H1 (cell line): ENCODE data around the gene IRAK3. TPM values are rescaled to one million over a fixed set of nuclear protein-coding genes. Genes with fewer than 3 reads are reported as not detected.
"Not testable (repeated sequence)": the region's sequence is repeated elsewhere in the genome, so short reads cannot be mapped to it uniquely, and the experiment has no call there.

Experiments
- CTCF ChIA-PET: fragments of 300-600 bp; sonication (Branson Sonifier 250); formaldehyde crosslinking; loops from one replicate; lab custom pipeline; 2021; ENCODE audit not compliant: partially characterized antibody; lab: Charles Lee
- POLR2A ChIA-PET: fragments of 300-600 bp; sonication (Branson Sonifier 250); formaldehyde crosslinking; loops from one replicate; lab custom pipeline; 2021; ENCODE audit warnings: inconsistent platforms; ENCODE audit not compliant: partially characterized antibody; lab: Charles Lee
- DNase-seq, 2 experiments: peaks; one replicate each; pipeline versions ENCODE4 v3.0.0 to v3.0.0-alpha.2; 2010 to 2022; ENCODE audit warnings: low spot score in 2 of 2, low read depth in 1 of 2, mixed read lengths in 1 of 2
- FAIRE-seq: peaks from 2 replicates; lab custom pipeline; 2011; peaks lifted over from hg19 to GRCh38; lab: Jason Lieb, UNC
- H2AFZ ChIP-seq: 2 replicates; pipeline ENCODE4 v1.8.1; 2012; ENCODE audit warnings: low read length, inconsistent platforms
- H2AK5ac ChIP-seq: 2 replicates; pipeline ENCODE4 v1.6.1; 2013; ENCODE audit warnings: low read depth, low read length
- H2BK120ac ChIP-seq: replicated peaks from 2 replicates; pipeline ENCODE3; 2013; ENCODE audit warnings: low read depth, low read length, inconsistent platforms
- H2BK12ac ChIP-seq: 2 replicates; pipeline ENCODE4 v1.6.1; 2013; ENCODE audit warnings: low read depth, low read length
- H2BK15ac ChIP-seq: 2 replicates; pipeline ENCODE4 v1.6.1; 2013; ENCODE audit warnings: low read length
- H2BK20ac ChIP-seq: 2 replicates; pipeline ENCODE4 v1.6.1; 2013; ENCODE audit warnings: low read length
- H2BK5ac ChIP-seq: 2 replicates; pipeline ENCODE4 v1.6.1; 2013; ENCODE audit warnings: low read depth, low read length
- H3K14ac ChIP-seq: 2 replicates; pipeline ENCODE4 v1.6.1; 2013; ENCODE audit warnings: inconsistent platforms; ENCODE audit not compliant: insufficient read length
- H3K18ac ChIP-seq: 2 replicates; pipeline ENCODE4 v1.6.1; 2013; ENCODE audit warnings: low read length; ENCODE audit errors: extremely low read depth
- H3K23ac ChIP-seq: 2 replicates; pipeline ENCODE4 v1.6.1; 2013; ENCODE audit warnings: inconsistent platforms; ENCODE audit not compliant: insufficient read length
- H3K23me2 ChIP-seq: 2 replicates; pipeline ENCODE4 v1.6.1; 2013; ENCODE audit warnings: low read depth, low read length
- H3K27ac ChIP-seq: 2 replicates; pipeline ENCODE4 v1.6.1; 2011; ENCODE audit warnings: low read depth, low read length, inconsistent platforms
- H3K27me3 ChIP-seq, 4 experiments: replicated peaks in 1 of 4; 1 replicate in 1 of 4; 2 replicates in 3 of 4; pipeline versions ENCODE4 v1.6.1 to v1.8.1; 2011 to 2013; ENCODE audit warnings: low read length in 3 of 4, mild to moderate bottlenecking in 3 of 4, inconsistent platforms in 2 of 4, mixed read lengths in 2 of 4, moderate library complexity in 1 of 4; ENCODE audit not compliant: control insufficient read depth in 3 of 4, insufficient read depth in 3 of 4; ENCODE audit errors: extremely low read depth in 1 of 4
- H3K36me3 ChIP-seq, 4 experiments: 2 replicates each; pipeline versions ENCODE4 v1.6.1 to v1.8.1; 2011 to 2013; ENCODE audit warnings: mild to moderate bottlenecking in 4 of 4, low read length in 3 of 4, moderate library complexity in 2 of 4, control low read depth in 1 of 4, inconsistent platforms in 1 of 4; ENCODE audit not compliant: insufficient read depth in 4 of 4, control insufficient read depth in 2 of 4
- H3K4ac ChIP-seq: replicated peaks from 2 replicates; pipeline ENCODE3; 2013; ENCODE audit warnings: low read length, low read depth, mixed read lengths, inconsistent platforms; ENCODE audit not compliant: insufficient read length
- H3K4me1 ChIP-seq, 4 experiments: replicated peaks in 1 of 4; 1 replicate in 1 of 4; 2 replicates in 3 of 4; pipeline versions ENCODE4 v1.6.1 to v1.8.1; 2011 to 2013; ENCODE audit warnings: low read length in 3 of 4, inconsistent platforms in 2 of 4, mixed read lengths in 1 of 4; ENCODE audit not compliant: insufficient read depth in 4 of 4, control insufficient read depth in 3 of 4
- H3K4me2 ChIP-seq, 2 experiments: 2 replicates each; pipeline versions ENCODE4 v1.6.1 to v1.8.1; 2011 to 2013; ENCODE audit warnings: low read depth in 2 of 2, low read length in 2 of 2, control low read depth in 1 of 2, inconsistent platforms in 1 of 2, mild to moderate bottlenecking in 1 of 2; ENCODE audit not compliant: insufficient read depth in 1 of 2
- H3K4me3 ChIP-seq, 4 experiments: fragments of 200-600, 300-600 bp in 1 of 4; sonication (generic), shearing (Covaris generic), sonication (Bioruptor Twin) in 1 of 4; 2 replicates each; pipeline versions ENCODE4 v1.5.1 to v1.8.1; 2011 to 2016; ENCODE audit warnings: low read length in 4 of 4, low read depth in 3 of 4, control low read depth in 2 of 4, inconsistent platforms in 2 of 4, mild to moderate bottlenecking in 2 of 4, mixed read lengths in 1 of 4, moderate library complexity in 1 of 4; ENCODE audit not compliant: insufficient read depth in 2 of 4; ENCODE audit errors: extremely low read depth in 1 of 4
- H3K56ac ChIP-seq: replicated peaks from 2 replicates; pipeline ENCODE3; 2013; ENCODE audit warnings: low read depth, mild to moderate bottlenecking, mixed read lengths, low read length, inconsistent platforms; ENCODE audit not compliant: insufficient read length
- H3K79me1 ChIP-seq: 2 replicates; pipeline ENCODE4 v1.6.1; 2013; ENCODE audit warnings: low read depth, low read length, control low read depth
- H3K79me2 ChIP-seq, 2 experiments: 2 replicates each; pipeline versions ENCODE4 v1.6.1 to v1.8.1; 2012 to 2013; ENCODE audit warnings: low read length in 2 of 2, mild to moderate bottlenecking in 2 of 2, inconsistent platforms in 1 of 2; ENCODE audit not compliant: insufficient read depth in 2 of 2, control insufficient read depth in 1 of 2
- H3K9ac ChIP-seq, 4 experiments: replicated peaks in 1 of 4; 1 replicate in 1 of 4; 2 replicates in 3 of 4; pipeline versions ENCODE4 v1.6.1 to v1.8.1; 2011 to 2013; ENCODE audit warnings: low read depth in 3 of 4, low read length in 3 of 4, control low read depth in 2 of 4, mild to moderate bottlenecking in 2 of 4, moderate library complexity in 2 of 4, inconsistent platforms in 1 of 4; ENCODE audit errors: extremely low read depth in 1 of 4
- H3K9me3 ChIP-seq, 2 experiments: 2 replicates each; pipeline versions ENCODE4 v1.6.1 to v1.8.1; 2012 to 2013; ENCODE audit warnings: mild to moderate bottlenecking in 2 of 2, moderate library complexity in 2 of 2, control low read depth in 1 of 2, inconsistent platforms in 1 of 2, low read depth in 1 of 2, low read length in 1 of 2, mixed read lengths in 1 of 2; ENCODE audit not compliant: insufficient read depth in 2 of 2
- H4K20me1 ChIP-seq, 2 experiments: replicated peaks in 1 of 2; 2 replicates each; pipeline versions ENCODE3 to v1.8.1; 2011 to 2013; ENCODE audit warnings: inconsistent platforms in 2 of 2, low read length in 2 of 2, mild to moderate bottlenecking in 1 of 2; ENCODE audit not compliant: insufficient read depth in 2 of 2, control insufficient read depth in 1 of 2
- H4K5ac ChIP-seq: 2 replicates; pipeline ENCODE4 v1.6.1; 2013; ENCODE audit warnings: low read length, low read depth, mixed read lengths, inconsistent platforms; ENCODE audit not compliant: insufficient read length
- H4K8ac ChIP-seq: 2 replicates; pipeline ENCODE4 v1.8.0; 2013; ENCODE audit warnings: mild to moderate bottlenecking, moderate library complexity, low read length, inconsistent platforms; ENCODE audit not compliant: insufficient read depth; ENCODE audit errors: extremely low read depth
- H4K91ac ChIP-seq: replicated peaks from 2 replicates; pipeline ENCODE3; 2013; ENCODE audit warnings: low read length, mixed read lengths, inconsistent platforms; ENCODE audit not compliant: insufficient read length
- ASH2L ChIP-seq: fragments of 200-600, 300-600 bp; sonication (generic); IDR thresholded peaks from one replicate; pipeline ENCODE4 v1.7.1; 2017; ENCODE audit warnings: low read length
- PHF8 ChIP-seq: fragments of 200-600 bp; sonication (generic); conservative IDR thresholded peaks from 2 replicates; pipeline ENCODE4 v1.7.1; 2012; ENCODE audit warnings: low read depth, mild to moderate bottlenecking, inconsistent platforms, low read length, moderate library complexity
- RBBP5 ChIP-seq: IDR thresholded peaks from 2 replicates; pipeline ENCODE4 v1.7.1; 2012; ENCODE audit warnings: low read depth, mild to moderate bottlenecking, inconsistent platforms, low read length, moderate library complexity, borderline replicate concordance
- TAF1 ChIP-seq: IDR thresholded peaks from 2 replicates; pipeline ENCODE4 v1.6.1; 2011; ENCODE audit warnings: mild to moderate bottlenecking, low read depth, low read length
- WGBS, 2 experiments: shearing (Covaris generic) in 1 of 2; methylation state at CpG; one replicate each; pipeline versions ENCODE4 v1.1.6 to v1.1.7; 2013 to 2015; ENCODE audit warnings: low lambda C conversion rate in 2 of 2, mixed read lengths in 2 of 2, inconsistent platforms in 1 of 2, low coverage in 1 of 2, missing lambda C conversion rate in 1 of 2; ENCODE audit not compliant: insufficient replicate concordance in 2 of 2, insufficient coverage in 1 of 2, insufficient read length in 1 of 2; ENCODE audit errors: extremely low coverage in 1 of 2, missing lambda C conversion rate in 1 of 2; 5-methylcytosine and 5-hydroxymethylcytosine counted together
- polyA plus RNA-seq, 7 experiments: library from polyadenylated mRNA; depleted of rRNA in 3 of 7; stranded (reverse) in 5 of 7; unstranded in 2 of 7; fragments of >200 nt in 5 of 7; fragments of 200-250 nt in 2 of 7; gene quantifications; 1 replicate in 5 of 7; 2 replicates in 1 of 7; 4 replicates in 1 of 7; pipeline versions ENCODE4 v1.2.1 to v1.2.3, GENCODE V29; 2011 to 2013; ENCODE audit warnings: missing spikeins in 2 of 7, mixed read lengths in 2 of 7
- total RNA-seq: library from RNA; stranded (reverse); fragmentation: NEBNext Ultra II Directional; extraction: Animal tissue kit (Norgen Biotek cat#: 25700); gene quantifications from 2 replicates; pipeline ENCODE4 v1.2.1, GENCODE V29; 2021

The IRAK3 gene
- total and polyA plus RNA-seq, 2 of the 8 experiments (the other 6 are each of a cell fraction or from before 2014, with no cell fraction given), result 0.51 to 2.2 TPM

DNA sequence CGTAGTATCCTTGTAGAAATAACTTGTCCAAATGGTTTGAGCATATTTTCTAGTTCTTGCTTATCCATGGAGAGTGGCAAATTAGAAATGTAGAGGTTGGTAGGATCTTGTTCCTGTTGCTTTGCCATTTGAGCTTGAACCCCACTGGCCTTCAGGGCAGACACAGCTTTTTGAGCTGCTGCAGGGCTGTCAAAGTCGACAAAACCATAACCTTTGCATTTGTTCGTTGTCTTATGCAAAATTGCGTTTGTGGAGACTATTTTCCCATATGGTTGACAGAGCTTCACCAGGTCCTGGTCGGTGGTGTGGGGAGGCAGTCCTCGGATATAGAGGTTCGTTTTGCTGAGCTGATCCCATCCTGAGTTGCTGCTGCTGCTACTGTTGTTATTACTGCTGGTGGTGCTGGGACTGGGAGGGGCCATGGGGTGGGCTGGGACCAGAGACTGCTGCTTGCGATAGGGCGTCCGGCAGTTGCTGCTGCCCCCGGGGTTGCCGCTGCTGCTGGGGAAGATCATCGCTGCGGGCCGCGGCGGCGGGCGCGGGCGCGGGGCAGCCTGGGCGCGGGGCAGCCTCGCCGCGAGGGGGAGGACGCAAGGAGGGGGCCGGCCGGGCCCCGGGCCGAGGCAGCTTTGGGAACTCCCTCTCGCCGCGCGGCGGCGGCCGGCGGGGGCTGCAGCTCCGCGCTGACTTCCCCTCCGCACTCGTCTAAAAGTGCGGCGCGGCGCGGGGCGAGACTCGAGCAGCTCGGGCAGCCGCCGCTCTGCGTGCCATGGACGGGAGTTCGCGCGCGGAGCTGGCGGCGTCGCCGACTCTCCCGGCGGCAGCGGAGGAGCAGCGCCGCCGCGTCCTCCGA is 46.0 kb downstream of the IRAK3 start:
- TF ChIP-seq TAF1 (0 out of 2 replicates have a peak, but pooled peaks have one; percentile 36), ASH2L (peak; percentile 18), RBBP5 (peak; percentile 50; the same call in 1 of the 2 replicates), PHF8 (0 out of 2 replicates have a peak, but pooled peaks have one; percentile 36)
- not testable (repeated sequence) for H3K79me1 ChIP-seq, H3K14ac ChIP-seq, H3K23ac ChIP-seq, H3K36me3 ChIP-seq, H3K27ac ChIP-seq, H2BK12ac ChIP-seq, H2BK20ac ChIP-seq, H2AK5ac ChIP-seq, H3K79me2 ChIP-seq, H3K27me3 ChIP-seq, H4K20me1 ChIP-seq, H2BK120ac ChIP-seq, H2BK15ac ChIP-seq, H3K18ac ChIP-seq, H3K56ac ChIP-seq, H2BK5ac ChIP-seq, H3K9me3 ChIP-seq, H3K4me1 ChIP-seq, H3K23me2 ChIP-seq, H4K5ac ChIP-seq, H4K91ac ChIP-seq, H3K4ac ChIP-seq
- FAIRE-seq (peak; percentile 71), DNase-seq (peak; percentile 19 to 68)
- Histone ChIP-seq H3K9ac (peak overlapping the region in 1 of 4 experiments; percentile 21; a peak in 2 of 7 replicates), H3K4me3 (peak overlapping the region; percentile 30 to 67 (median 58); a peak in 7 of 8 replicates), H2AFZ (peak overlapping the region; percentile 80; the same call in 1 of the 2 replicates), H4K8ac (peak overlapping the region; percentile 58; the same call in 1 of the 2 replicates), H3K4me2 (peak overlapping the region; percentile 58 to 62)
- 7% methylated on average over 39 of the region's 72 CpGs; no CpG with 5 or more reads in 1 of the 2 experiments for WGBS, 2 experiments
- CTCF ChIA-PET, result interaction anchor here (0.6 to 3.3 kb wide), 9 partner anchors 11 to 458 kb away, joined by 3 to 14 read pairs (median 3); no protein-coding TSS in a partner anchor
- POLR2A ChIA-PET, result interaction anchor here (0.7 to 1.8 kb wide), 2 partner anchors 66 to 187 kb away, joined by 4 to 7 read pairs; no protein-coding TSS in a partner anchor
